PFSK-1 (cell line): ENCODE results near the gene FLNA.

Experiments used
- FOXP2 ChIP-seq: optimal IDR thresholded peaks from 2 replicates; pipeline ENCODE3; 2011; ENCODE audit warnings: borderline replicate concordance, control low read depth, inconsistent platforms; ENCODE audit not compliant: insufficient read depth; ENCODE audit errors: extremely low read length, extremely low read depth
- POLR2AphosphoS5 ChIP-seq: IDR thresholded peaks from 2 replicates; pipeline ENCODE4 v1.6.1; 2012; ENCODE audit warnings: low read depth, mild to moderate bottlenecking, control low read depth, low read length, moderate library complexity
- SIN3A ChIP-seq: IDR thresholded peaks from 2 replicates; pipeline ENCODE4 v1.6.1; 2012; ENCODE audit warnings: mild to moderate bottlenecking, low read length, moderate library complexity, borderline replicate concordance; ENCODE audit not compliant: insufficient read depth
- TAF1 ChIP-seq: IDR thresholded peaks from 2 replicates; pipeline ENCODE4 v1.6.1; 2012; ENCODE audit warnings: low read length, control low read depth, borderline replicate concordance; ENCODE audit not compliant: insufficient read depth
- TF ChIP-seq, protein P1 (sequence below), 2 experiments: IDR thresholded peaks; 2 replicates each; pipeline versions ENCODE4 v1.6.1 to v1.8.0; 2011 to 2012; ENCODE audit warnings: low read depth in 2 of 2, low read length in 2 of 2, control low read depth in 1 of 2, inconsistent platforms in 1 of 2, mild to moderate bottlenecking in 1 of 2, moderate library complexity in 1 of 2; ENCODE audit not compliant: insufficient read depth in 1 of 2

Gene FLNA

DNA sequence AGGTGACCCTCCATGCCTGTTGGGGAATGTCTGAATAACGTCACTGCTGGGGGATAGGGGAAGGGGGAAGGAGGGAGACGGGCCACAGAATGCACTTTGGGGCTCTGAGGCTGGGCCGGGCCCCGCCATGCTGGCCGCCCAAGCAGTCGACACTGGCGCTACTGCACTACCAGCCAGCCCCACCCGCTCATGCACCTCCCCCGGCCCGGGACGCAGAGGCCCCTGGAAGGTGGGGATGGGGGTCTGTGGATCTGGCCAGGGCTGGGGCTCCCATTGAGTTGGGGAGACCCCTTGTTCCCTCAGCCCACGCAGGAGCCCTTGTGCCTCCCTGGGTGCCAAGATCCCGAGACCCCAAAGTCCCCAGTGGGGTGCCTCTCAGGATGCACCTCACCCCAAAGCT, 17.8 kb downstream of the FLNA start:
- no peak for TF ChIP-seq SIN3A
- no peak for TF ChIP-seq FOXP2
- TF ChIP-seq POLR2AphosphoS5, result no peak
- TF ChIP-seq, protein P1, sequence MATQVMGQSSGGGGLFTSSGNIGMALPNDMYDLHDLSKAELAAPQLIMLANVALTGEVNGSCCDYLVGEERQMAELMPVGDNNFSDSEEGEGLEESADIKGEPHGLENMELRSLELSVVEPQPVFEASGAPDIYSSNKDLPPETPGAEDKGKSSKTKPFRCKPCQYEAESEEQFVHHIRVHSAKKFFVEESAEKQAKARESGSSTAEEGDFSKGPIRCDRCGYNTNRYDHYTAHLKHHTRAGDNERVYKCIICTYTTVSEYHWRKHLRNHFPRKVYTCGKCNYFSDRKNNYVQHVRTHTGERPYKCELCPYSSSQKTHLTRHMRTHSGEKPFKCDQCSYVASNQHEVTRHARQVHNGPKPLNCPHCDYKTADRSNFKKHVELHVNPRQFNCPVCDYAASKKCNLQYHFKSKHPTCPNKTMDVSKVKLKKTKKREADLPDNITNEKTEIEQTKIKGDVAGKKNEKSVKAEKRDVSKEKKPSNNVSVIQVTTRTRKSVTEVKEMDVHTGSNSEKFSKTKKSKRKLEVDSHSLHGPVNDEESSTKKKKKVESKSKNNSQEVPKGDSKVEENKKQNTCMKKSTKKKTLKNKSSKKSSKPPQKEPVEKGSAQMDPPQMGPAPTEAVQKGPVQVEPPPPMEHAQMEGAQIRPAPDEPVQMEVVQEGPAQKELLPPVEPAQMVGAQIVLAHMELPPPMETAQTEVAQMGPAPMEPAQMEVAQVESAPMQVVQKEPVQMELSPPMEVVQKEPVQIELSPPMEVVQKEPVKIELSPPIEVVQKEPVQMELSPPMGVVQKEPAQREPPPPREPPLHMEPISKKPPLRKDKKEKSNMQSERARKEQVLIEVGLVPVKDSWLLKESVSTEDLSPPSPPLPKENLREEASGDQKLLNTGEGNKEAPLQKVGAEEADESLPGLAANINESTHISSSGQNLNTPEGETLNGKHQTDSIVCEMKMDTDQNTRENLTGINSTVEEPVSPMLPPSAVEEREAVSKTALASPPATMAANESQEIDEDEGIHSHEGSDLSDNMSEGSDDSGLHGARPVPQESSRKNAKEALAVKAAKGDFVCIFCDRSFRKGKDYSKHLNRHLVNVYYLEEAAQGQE (IDR thresholded peaks at IDR 0.05; ENCODE audit: insufficient read depth in 1 of 2, low read depth in 2 of 2, low read length in 2 of 2), result no peak
- TF ChIP-seq TAF1, result no peak

DNA sequence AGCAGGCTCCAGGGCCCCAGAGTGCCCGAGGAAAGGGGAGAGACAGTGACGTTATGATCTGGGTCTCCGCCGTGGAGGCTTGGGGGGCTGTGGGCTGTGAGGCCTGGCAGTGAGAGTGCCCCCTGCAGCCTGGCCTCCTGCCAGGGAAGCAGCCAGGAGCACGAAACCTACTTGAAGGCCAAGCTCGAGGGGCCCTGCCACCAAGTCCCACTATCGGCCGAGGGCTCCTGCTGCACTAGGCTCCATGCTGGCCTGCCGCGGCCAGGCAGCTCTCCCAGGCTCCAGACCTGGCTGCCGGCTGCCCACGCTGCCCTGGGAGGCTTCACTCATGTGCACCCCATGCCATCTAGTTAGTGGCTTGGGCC, 18.7 kb downstream of the FLNA start:
- TF ChIP-seq SIN3A, result no peak
- TF ChIP-seq FOXP2, result no peak
- TF ChIP-seq, protein P1 (IDR thresholded peaks at IDR 0.05; ENCODE audit: insufficient read depth in 1 of 2, low read depth in 2 of 2, low read length in 2 of 2), result no peak
- no peak for TF ChIP-seq POLR2AphosphoS5
- TF ChIP-seq TAF1, result no peak

DNA sequence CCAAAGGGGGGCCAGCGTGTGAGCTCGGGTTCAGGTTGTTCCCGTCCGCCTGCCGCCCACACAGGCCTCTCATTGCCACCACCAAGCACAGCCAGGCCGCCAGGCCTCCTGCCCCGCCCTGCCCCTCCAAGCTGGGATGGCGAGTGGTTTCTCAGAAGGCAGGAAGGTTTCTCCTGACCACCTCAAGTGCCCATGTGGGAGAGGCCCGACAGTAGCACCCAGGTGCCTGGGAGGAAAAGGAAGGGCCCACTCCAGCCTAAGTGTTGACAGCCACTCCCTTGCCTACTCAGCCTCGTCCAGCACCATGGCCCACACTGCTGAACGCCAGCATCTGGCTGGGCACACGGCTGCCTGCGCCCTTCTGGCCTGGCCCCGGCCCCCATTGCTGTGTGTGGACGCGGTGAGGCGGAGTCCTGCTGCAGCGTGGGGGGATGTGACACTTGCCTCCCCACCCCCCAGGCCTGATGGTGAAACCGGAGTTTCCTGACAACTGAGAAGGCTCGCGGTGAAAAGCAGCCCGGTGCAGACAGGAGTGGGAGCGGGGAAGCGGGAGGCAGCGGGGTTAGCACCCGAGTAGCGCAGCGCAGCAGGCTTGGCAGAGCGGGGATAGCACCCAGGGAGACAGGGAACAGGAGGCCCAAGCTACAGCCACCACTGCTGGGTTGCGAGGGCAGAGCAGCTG, 19.2 kb downstream of the FLNA start:
- TF ChIP-seq SIN3A, result no peak

DNA sequence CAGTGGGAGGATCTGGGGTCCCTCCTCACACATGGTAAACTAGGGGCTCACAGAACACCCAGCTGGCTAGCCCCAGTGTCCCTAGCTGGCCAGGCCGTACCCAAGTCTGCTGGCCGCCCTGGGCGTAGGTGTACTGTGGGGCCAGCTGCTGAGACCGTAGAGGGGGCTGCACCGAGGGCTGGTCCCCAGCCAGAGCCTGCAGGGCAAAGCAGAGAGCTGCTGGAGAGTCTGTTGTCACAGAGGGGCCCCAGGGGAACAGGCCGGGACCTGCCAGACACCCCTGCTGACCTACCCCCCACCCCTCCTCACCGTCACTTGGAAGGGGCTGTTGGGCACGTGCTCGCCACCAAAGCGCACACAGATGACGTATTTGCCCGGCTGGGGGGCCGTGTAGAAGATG, 19.9 kb downstream of the FLNA start:
- TF ChIP-seq POLR2AphosphoS5 (no peak), TAF1 (no peak), FOXP2 (no peak), SIN3A (no peak)
- TF ChIP-seq, protein P1 (IDR thresholded peaks at IDR 0.05; ENCODE audit: insufficient read depth in 1 of 2, low read depth in 2 of 2, low read length in 2 of 2), result no peak

DNA sequence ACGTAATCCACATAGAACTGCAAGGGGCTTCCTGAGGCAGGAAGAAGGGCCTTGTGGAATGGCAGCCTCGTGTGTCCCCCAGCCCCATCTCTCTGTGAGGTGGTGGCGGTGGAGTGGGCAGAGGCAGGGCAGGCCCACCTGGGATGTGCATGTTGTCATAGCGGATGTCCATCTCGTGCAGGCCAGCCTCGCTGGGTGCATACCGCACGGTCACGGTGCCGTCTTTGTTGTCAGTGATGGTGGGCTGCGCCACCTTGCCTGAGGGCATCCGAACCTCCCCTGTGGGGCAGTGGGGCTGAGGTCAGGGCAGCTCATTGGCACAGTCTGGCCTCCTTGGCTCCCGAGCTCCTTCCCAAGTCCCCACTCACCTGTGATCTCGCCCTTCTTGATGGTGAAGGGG, 20.4 kb downstream of the FLNA start:
- TF ChIP-seq FOXP2 (no peak), SIN3A (no peak), POLR2AphosphoS5 (no peak), TAF1 (no peak)
- TF ChIP-seq, protein P1 (IDR thresholded peaks at IDR 0.05; ENCODE audit: insufficient read depth in 1 of 2, low read depth in 2 of 2, low read length in 2 of 2), result no peak
